ENCODE data around the gene APBB2. TPM values are rescaled to one million over a fixed set of nuclear protein-coding genes. Genes with fewer than 3 reads are reported as not detected.

The APBB2 gene
- total and polyA plus RNA-seq, 4 donors = 4.8 to 31.5 (median 11.2) TPM

GRCh38 chr4:40878548-40879055, 335.7 kb downstream of the APBB2 start:
- H3K9me3 ChIP-seq (ENCODE audit: control insufficient read depth in 4 of 4, low read length in 3 of 4) = no peaks in the 10 kb centered on the region
- WGBS = 96% methylated on average over 6 of the region's 6 CpGs
- TF ChIP-seq HNF4A (conservative IDR thresholded peaks at IDR 0.05) (no peak), SP1 (IDR thresholded peaks at IDR 0.05) (no peak), HNF4G (IDR thresholded peaks at IDR 0.05) (no peak), FOXA2 (IDR thresholded peaks at IDR 0.05) (no peak)
- no peaks in the 10 kb centered on the region for H3K27me3 ChIP-seq (ENCODE audit: control insufficient read depth in 4 of 4, insufficient read depth in 4 of 4, low read length in 3 of 4)
- H3K9ac ChIP-seq (ENCODE audit: low read depth in 1 of 2, low read length in 2 of 2) = no peak overlapping the region
- no peak overlapping the region for H3K4me3 ChIP-seq (ENCODE audit: low read depth in 1 of 3, low read length in 3 of 3)
- peaks cover 0 to 3% (median 0%) of the 10 kb centered on the region in 4 donors for H3K4me1 ChIP-seq (ENCODE audit: control insufficient read depth in 4 of 4, insufficient read depth in 4 of 4, low read length in 3 of 4)
- H3K27ac ChIP-seq (ENCODE audit: low read depth in 1 of 2, low read length in 2 of 2) = no peak overlapping the region
- DNase-seq (ENCODE audit: low spot score) = no peak
- peaks cover 0 to 25% (median 11%) of the 10 kb centered on the region in 4 donors for H3K36me3 ChIP-seq (ENCODE audit: control insufficient read depth in 4 of 4, insufficient read depth in 3 of 4, low read depth in 1 of 4, low read length in 3 of 4)

- Histone ChIP-seq H3K4me3 (ENCODE audit: low read depth in 1 of 3, low read length in 3 of 3) (no peak overlapping the region), H3K9me3 (ENCODE audit: control insufficient read depth in 4 of 4, low read length in 3 of 4) (no peaks in the 10 kb centered on the region), H3K36me3 (ENCODE audit: control insufficient read depth in 4 of 4, insufficient read depth in 3 of 4, low read depth in 1 of 4, low read length in 3 of 4) (peaks cover 0 to 19% (median 11%) of the 10 kb centered on the region in 4 donors), H3K27ac (ENCODE audit: low read depth in 1 of 2, low read length in 2 of 2) (no peak overlapping the region), H3K27me3 (ENCODE audit: control insufficient read depth in 4 of 4, insufficient read depth in 4 of 4, low read length in 3 of 4) (no peaks in the 10 kb centered on the region), H3K4me1 (ENCODE audit: control insufficient read depth in 4 of 4, insufficient read depth in 4 of 4, low read length in 3 of 4) (peaks cover 0 to 3% (median 0%) of the 10 kb centered on the region in 4 donors), H3K9ac (ENCODE audit: low read depth in 1 of 2, low read length in 2 of 2) (no peak overlapping the region)
- WGBS = 80% methylated on average over 6 of the region's 6 CpGs
- TF ChIP-seq HNF4G (IDR thresholded peaks at IDR 0.05) (no peak), HNF4A (conservative IDR thresholded peaks at IDR 0.05) (no peak), MAX (IDR thresholded peaks at IDR 0.05) (no peak), CTCF (IDR thresholded peaks at IDR 0.05; ENCODE audit: low read depth, low read length, missing input control) (no peak), GABPA (IDR thresholded peaks at IDR 0.05 in 1 of 2, conservative IDR thresholded peaks at IDR 0.05 in 1 of 2) (no peak), FOXA2 (IDR thresholded peaks at IDR 0.05) (no peak), FOXA1 (IDR thresholded peaks at IDR 0.05) (no peak), ATF3 (IDR thresholded peaks at IDR 0.05) (no peak), EGR1 (IDR thresholded peaks at IDR 0.05; ENCODE audit: low read depth in 2 of 2) (no peak), ZBTB33 (IDR thresholded peaks at IDR 0.05) (no peak), TAF1 (conservative IDR thresholded peaks at IDR 0.05) (no peak), YY1 (IDR thresholded peaks at IDR 0.05) (no peak), RAD21 (IDR thresholded peaks at IDR 0.05) (no peak)
- DNase-seq (ENCODE audit: low spot score) = no peak
Observed at GRCh38 chr4:40877081-40877480, 337.3 kb downstream of the APBB2 start.

Data from liver (tissue), 9 donors.